SK-N-SH treated with all-trans-retinoic acid at 6 μM for 48 hours (cell line): Measurements from ENCODE around the gene FAM72A.
"Not testable (repeated sequence)": the region's sequence is repeated elsewhere in the genome, so short reads cannot be mapped to it uniquely, and the experiment has no call there.

Experiments used
- ESRRG ChIP-seq: fragments of 250-450 bp; sonication (Bioruptor Pico); IDR thresholded peaks from 2 replicates; pipeline ENCODE4 v1.6.1; 2021; ENCODE audit warnings: mild to moderate bottlenecking
- OSR1 ChIP-seq: fragments of 250-450 bp; sonication (Bioruptor Pico); IDR thresholded peaks from 2 replicates; pipeline ENCODE4 v1.8.0; 2022; ENCODE audit warnings: moderate library complexity, mild to moderate bottlenecking, inconsistent platforms
- PATZ1 ChIP-seq: fragments of 250-450 bp; sonication (Bioruptor Pico); IDR thresholded peaks from 2 replicates; pipeline ENCODE4 v1.8.0; 2020; ENCODE audit warnings: mild to moderate bottlenecking, moderate library complexity, borderline replicate concordance
- PPARA ChIP-seq: fragments of 250-450 bp; sonication (Bioruptor Pico); IDR thresholded peaks from 2 replicates; pipeline ENCODE4 v1.5.0; 2020; ENCODE audit warnings: mild to moderate bottlenecking, borderline replicate concordance
- SNAI2 ChIP-seq: fragments of 250-450 bp; sonication (Bioruptor Pico); IDR thresholded peaks from 2 replicates; pipeline ENCODE4 v1.5.0; 2020; ENCODE audit warnings: mild to moderate bottlenecking, moderate library complexity
- TCF4 ChIP-seq: fragments of 250-450 bp; sonication (Bioruptor Pico); IDR thresholded peaks from 2 replicates; pipeline ENCODE4 v1.8.0; 2021; ENCODE audit warnings: mild to moderate bottlenecking, moderate library complexity, borderline replicate concordance
- ZC3H10 ChIP-seq: fragments of 250-450 bp; sonication (Bioruptor Pico); IDR thresholded peaks from 2 replicates; pipeline ENCODE4 v1.5.1; 2021; ENCODE audit warnings: mild to moderate bottlenecking, moderate library complexity
- ZFP3 ChIP-seq: fragments of 250-450 bp; sonication (Bioruptor Pico); IDR thresholded peaks from 2 replicates; pipeline ENCODE4 v1.5.0; 2020; ENCODE audit warnings: mild to moderate bottlenecking, moderate library complexity
- ZFP30 ChIP-seq: fragments of 450-650 bp; formaldehyde crosslinking; IDR thresholded peaks from 2 replicates; pipeline ENCODE4 v1.5.0; 2022; ENCODE audit warnings: mild to moderate bottlenecking, moderate library complexity
- ZNF565 ChIP-seq: fragments of 450-650 bp; formaldehyde crosslinking; conservative IDR thresholded peaks from 2 replicates; pipeline ENCODE4 v1.5.0; 2020; ENCODE audit warnings: low read depth, mild to moderate bottlenecking, moderate library complexity
- ZNF70 ChIP-seq: fragments of 450-650 bp; formaldehyde crosslinking; IDR thresholded peaks from 2 replicates; pipeline ENCODE4 v1.5.0; 2020; ENCODE audit warnings: mild to moderate bottlenecking, moderate library complexity
- ZNF8 ChIP-seq: fragments of 450-650 bp; formaldehyde crosslinking; IDR thresholded peaks from 2 replicates; pipeline ENCODE4 v1.5.0; 2020; ENCODE audit warnings: mild to moderate bottlenecking, moderate library complexity
- TF ChIP-seq, protein P1 (sequence below): fragments of 250-450 bp; sonication (Bioruptor Pico); IDR thresholded peaks from 2 replicates; pipeline ENCODE4 v1.5.1; 2021; ENCODE audit warnings: mild to moderate bottlenecking, moderate library complexity

- TF ChIP-seq PATZ1 (CRISPR knock-in tag); ZC3H10 (CRISPR knock-in tag); ZNF565 (CRISPR knock-in tag); ZFP30 (CRISPR knock-in tag); ESRRG (CRISPR knock-in tag); ZFP3 (CRISPR knock-in tag); TCF4 (CRISPR knock-in tag); ZNF8 (CRISPR knock-in tag); SNAI2; PPARA (CRISPR knock-in tag); ZNF70 (CRISPR knock-in tag); OSR1 (CRISPR knock-in tag): not testable (repeated sequence)
- TF ChIP-seq, protein P1, sequence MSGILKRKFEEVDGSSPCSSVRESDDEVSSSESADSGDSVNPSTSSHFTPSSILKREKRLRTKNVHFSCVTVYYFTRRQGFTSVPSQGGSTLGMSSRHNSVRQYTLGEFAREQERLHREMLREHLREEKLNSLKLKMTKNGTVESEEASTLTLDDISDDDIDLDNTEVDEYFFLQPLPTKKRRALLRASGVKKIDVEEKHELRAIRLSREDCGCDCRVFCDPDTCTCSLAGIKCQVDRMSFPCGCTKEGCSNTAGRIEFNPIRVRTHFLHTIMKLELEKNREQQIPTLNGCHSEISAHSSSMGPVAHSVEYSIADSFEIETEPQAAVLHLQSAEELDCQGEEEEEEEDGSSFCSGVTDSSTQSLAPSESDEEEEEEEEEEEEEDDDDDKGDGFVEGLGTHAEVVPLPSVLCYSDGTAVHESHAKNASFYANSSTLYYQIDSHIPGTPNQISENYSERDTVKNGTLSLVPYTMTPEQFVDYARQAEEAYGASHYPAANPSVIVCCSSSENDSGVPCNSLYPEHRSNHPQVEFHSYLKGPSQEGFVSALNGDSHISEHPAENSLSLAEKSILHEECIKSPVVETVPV (CRISPR knock-in tag) = not testable (repeated sequence)
Observed at GRCh38 chr1:206176114-206176502, 26.5 kb downstream of the FAM72A start.
